Tibial artery (tissue), 4 donors: ENCODE measurements around the gene DNAH8.
A peak's percentile ranks its signal among the peaks of the same experiment; 100 is the strongest.

Source experiments
- DNase-seq, 2 donors: peaks; one replicate each; pipeline ENCODE4 v3.0.0-alpha.2; 2019
- H3K27ac ChIP-seq, 2 donors: fragments of 200-600 bp; sonication (generic) in 1 of 2; 1 replicate in 1 of 2; 2 replicates in 1 of 2; pipeline ENCODE4 v1.5.1; 2018 to 2019; ENCODE audit warnings: mild to moderate bottlenecking in 1 of 2
- H3K27me3 ChIP-seq, 2 donors: fragments of 200-600 bp; sonication (generic) in 1 of 2; one replicate each; pipeline versions ENCODE4 v1.5.1 to v1.6.0; 2016 to 2019
- H3K36me3 ChIP-seq, 3 donors: fragments of 200-600 bp; sonication (generic) in 2 of 3; one replicate each; pipeline ENCODE4 v1.5.1; 2016 to 2019; ENCODE audit warnings: mild to moderate bottlenecking in 2 of 3
- H3K4me1 ChIP-seq, 4 donors: fragments of 200-600 bp; sonication (generic) in 2 of 4; 1 replicate in 3 of 4; 2 replicates in 1 of 4; pipeline ENCODE4 v1.5.1; 2016 to 2019
- H3K4me3 ChIP-seq, 2 donors: fragments of 200-600 bp; sonication (generic) in 1 of 2; 1 replicate in 1 of 2; 2 replicates in 1 of 2; pipeline ENCODE4 v1.5.1; 2018 to 2019; ENCODE audit warnings: mild to moderate bottlenecking in 2 of 2
- H3K9me3 ChIP-seq, 3 donors: fragments of 200-600 bp; sonication (generic) in 1 of 3; one replicate each; pipeline ENCODE4 v1.5.1; 2016 to 2019
- intact Hi-C: fragments of 100-400 bp; cut with DNase I; formaldehyde crosslinking; loops from one replicate; pipeline ENCODE4 v1.15.0; 2023; ENCODE audit warnings: low total_unique reads
- TF ChIP-seq, protein P1 (sequence below), 2 experiments: fragments of 200-600 bp in 1 of 2; fragments of 450-650 bp in 1 of 2; IDR thresholded peaks; one replicate each; pipeline ENCODE4 v1.5.1; 2017 to 2019; ENCODE audit warnings: antibody characterized with exemption in 2 of 2, mild to moderate bottlenecking in 1 of 2, moderate library complexity in 1 of 2

DNAH8 gene

GRCh38 chr6:38957426-38957825 lies 242.3 kb downstream of the DNAH8 start:
- Histone ChIP-seq H3K27me3 (peaks cover 0 to 5% of the 10 kb centered on the region in 2 donors), H3K4me1 (no peaks in the 10 kb centered on the region), H3K4me3 (no peak overlapping the region), H3K36me3 (no peaks in the 10 kb centered on the region), H3K27ac (no peak overlapping the region), H3K9me3 (no peaks in the 10 kb centered on the region)
- intact Hi-C loops, result no loop called here
- DNase-seq, result no peak
- TF ChIP-seq, protein P1, sequence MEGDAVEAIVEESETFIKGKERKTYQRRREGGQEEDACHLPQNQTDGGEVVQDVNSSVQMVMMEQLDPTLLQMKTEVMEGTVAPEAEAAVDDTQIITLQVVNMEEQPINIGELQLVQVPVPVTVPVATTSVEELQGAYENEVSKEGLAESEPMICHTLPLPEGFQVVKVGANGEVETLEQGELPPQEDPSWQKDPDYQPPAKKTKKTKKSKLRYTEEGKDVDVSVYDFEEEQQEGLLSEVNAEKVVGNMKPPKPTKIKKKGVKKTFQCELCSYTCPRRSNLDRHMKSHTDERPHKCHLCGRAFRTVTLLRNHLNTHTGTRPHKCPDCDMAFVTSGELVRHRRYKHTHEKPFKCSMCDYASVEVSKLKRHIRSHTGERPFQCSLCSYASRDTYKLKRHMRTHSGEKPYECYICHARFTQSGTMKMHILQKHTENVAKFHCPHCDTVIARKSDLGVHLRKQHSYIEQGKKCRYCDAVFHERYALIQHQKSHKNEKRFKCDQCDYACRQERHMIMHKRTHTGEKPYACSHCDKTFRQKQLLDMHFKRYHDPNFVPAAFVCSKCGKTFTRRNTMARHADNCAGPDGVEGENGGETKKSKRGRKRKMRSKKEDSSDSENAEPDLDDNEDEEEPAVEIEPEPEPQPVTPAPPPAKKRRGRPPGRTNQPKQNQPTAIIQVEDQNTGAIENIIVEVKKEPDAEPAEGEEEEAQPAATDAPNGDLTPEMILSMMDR (IDR thresholded peaks at IDR 0.05), result no peak

- H3K27me3 ChIP-seq, result peaks cover 0 to 5% of the 10 kb centered on the region in 2 donors
- intact Hi-C loops, result no loop called here
- no peak overlapping the region for H3K27ac ChIP-seq
- H3K9me3 ChIP-seq, result no peaks in the 10 kb centered on the region
- DNase-seq, result no peak
- TF ChIP-seq, protein P1 (IDR thresholded peaks at IDR 0.05), result no peak
- no peak overlapping the region for H3K4me3 ChIP-seq
- no peaks in the 10 kb centered on the region for H3K36me3 ChIP-seq
- no peaks in the 10 kb centered on the region for H3K4me1 ChIP-seq
Measured at GRCh38 chr6:38959138-38959537, 244.0 kb downstream of the DNAH8 start.

DNA sequence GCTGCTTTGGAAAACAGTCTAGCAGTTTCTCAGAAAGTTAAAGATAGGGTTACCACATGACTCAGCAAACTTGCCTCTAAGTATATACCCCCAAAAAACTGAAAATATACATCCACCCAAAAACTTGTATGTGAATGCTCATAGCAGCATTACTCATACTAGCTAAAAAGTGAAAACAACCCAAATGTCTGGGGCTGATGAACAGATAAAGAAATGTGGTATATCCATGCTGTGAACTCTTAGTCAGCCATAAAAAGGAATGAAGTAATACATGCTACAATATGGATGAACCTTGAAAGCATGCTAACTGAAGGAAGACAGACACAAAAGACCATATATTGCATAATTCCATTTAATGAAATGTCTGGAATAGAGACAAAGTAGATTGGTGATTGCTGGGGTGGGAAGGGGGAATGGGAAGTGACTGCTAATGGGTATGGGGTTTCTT lies 253.6 kb downstream of the DNAH8 start:
- no peaks in the 10 kb centered on the region for H3K9me3 ChIP-seq
- no peaks in the 10 kb centered on the region for H3K27me3 ChIP-seq
- TF ChIP-seq, protein P1 (IDR thresholded peaks at IDR 0.05), result no peak
- H3K27ac ChIP-seq, result no peak overlapping the region
- no peaks in the 10 kb centered on the region for H3K36me3 ChIP-seq
- no peak overlapping the region for H3K4me3 ChIP-seq
- no peak for DNase-seq
- intact Hi-C loops, result no loop called here
- no peaks in the 10 kb centered on the region for H3K4me1 ChIP-seq

DNA sequence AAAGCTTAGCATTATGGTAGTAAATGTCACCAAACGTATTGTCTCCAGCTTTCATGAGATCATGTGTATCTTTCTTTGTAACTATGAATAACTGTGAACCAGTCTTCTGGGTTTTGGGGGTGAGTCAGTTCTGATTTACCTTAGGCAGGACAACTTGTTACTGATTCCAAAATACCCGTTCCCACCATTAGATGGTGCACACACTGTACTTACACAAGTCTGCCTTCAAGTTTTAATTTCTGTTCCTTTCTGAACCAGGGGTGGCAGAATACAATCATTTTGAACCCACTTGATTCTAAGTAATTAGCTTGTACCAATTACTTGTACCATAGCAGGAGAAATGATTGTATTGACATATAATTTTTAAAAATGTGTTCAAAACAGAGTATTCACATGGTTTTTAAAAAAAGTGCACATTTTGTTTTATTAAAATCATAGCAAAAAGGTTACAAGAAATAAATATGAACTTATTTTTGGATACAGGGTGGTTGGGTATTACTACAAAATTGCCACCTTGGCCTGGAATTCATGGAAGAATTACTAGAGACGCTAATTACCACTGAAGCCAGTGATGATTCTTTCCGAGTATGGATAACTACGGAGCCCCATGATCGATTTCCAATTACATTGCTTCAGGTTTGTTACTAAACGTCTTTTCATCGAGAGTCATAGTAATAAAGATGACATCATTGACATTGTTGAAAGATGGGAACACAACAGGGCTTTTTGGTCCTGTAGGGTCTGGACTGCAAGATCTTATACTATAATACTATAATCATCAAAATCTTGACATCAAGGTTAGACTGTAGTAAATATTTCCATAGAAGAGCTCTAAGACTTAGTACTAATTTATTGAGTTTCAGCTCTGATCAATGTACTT lies 258.3 kb downstream of the DNAH8 start:
- no peak overlapping the region for H3K4me3 ChIP-seq
- TF ChIP-seq, protein P1 (IDR thresholded peaks at IDR 0.05), result peak; percentile 34 to 44
- intact Hi-C loops, result loop anchor here (10.0 kb wide), 1 partner anchor 331 kb away; no protein-coding TSS in a partner anchor
- DNase-seq, result no peak
- no peak overlapping the region for H3K27ac ChIP-seq
- H3K36me3 ChIP-seq, result no peaks in the 10 kb centered on the region
- no peaks in the 10 kb centered on the region for H3K4me1 ChIP-seq
- H3K9me3 ChIP-seq, result no peaks in the 10 kb centered on the region
- peaks cover 0 to 8% of the 10 kb centered on the region in 2 donors for H3K27me3 ChIP-seq

DNA sequence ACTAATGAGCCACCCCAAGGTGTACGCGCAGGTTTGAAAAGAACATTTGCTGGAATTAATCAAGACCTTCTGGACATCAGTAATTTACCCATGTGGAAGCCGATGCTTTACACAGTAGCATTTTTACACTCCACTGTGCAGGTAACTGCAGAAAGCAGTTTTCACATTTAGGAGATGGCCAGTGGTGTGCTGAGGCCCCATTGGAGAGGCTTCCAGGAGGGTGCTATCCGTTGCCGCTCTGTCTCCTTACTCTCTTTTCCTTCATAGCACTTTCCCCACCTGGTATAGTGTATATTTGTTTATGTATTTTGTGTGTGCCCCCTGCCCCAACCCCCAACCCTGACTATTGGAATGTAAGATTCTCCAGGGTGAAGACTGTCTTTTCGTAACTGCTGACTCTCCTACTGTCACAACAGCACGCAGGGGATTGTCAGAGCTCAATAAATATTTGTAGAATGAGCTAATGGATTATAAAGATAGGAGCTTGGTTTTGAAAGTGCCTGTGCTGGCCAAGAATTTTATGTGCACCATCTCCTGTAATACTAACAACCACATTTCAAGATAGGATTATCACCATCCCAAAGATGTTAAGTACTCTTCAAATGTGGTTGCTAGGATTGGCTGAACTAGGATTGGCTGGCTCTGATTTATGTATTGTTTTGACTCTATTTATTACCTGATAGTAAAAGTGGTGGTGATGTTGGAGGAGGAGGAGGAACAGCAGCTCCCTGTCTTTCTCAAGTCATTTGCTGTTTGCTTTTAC lies 259.5 kb downstream of the DNAH8 start:
- Histone ChIP-seq H3K27ac (no peak overlapping the region), H3K4me1 (no peaks in the 10 kb centered on the region), H3K36me3 (no peaks in the 10 kb centered on the region), H3K9me3 (no peaks in the 10 kb centered on the region), H3K27me3 (peaks cover 0 to 12% of the 10 kb centered on the region in 2 donors), H3K4me3 (no peak overlapping the region)
- DNase-seq, result no peak
- intact Hi-C loops, result loop anchor here (10.0 kb wide), 1 partner anchor 330 kb away; no protein-coding TSS in a partner anchor
- TF ChIP-seq, protein P1 (IDR thresholded peaks at IDR 0.05), result no peak
